ENCODE data around the gene SLC10A7.
A peak's percentile ranks its signal among the peaks of the same experiment; 100 is the strongest.

SLC10A7 gene

DNA sequence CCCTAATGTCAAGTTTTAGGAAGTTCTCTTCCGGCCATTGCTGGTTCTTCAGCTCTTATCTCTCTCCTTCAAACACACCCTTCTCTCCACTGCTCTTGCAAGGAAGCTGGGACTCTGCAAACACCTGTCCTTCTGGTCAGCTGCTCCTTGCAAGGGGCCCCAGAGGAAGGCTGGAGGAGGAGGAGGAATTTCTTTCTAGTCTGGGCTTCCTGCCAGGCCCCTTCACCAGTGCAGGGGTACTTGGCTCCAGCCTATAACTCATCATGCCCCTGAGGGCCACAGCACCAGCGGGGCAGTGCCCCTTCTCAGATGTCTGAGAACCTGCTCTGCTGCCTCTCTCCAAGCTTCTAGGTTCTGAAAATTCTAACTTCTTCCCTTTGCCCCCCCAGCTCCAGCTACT, 260.7 kb downstream of the SLC10A7 start:
- DNase-seq (ENCODE audit: low read depth in 2 of 2) = no peak

DNA sequence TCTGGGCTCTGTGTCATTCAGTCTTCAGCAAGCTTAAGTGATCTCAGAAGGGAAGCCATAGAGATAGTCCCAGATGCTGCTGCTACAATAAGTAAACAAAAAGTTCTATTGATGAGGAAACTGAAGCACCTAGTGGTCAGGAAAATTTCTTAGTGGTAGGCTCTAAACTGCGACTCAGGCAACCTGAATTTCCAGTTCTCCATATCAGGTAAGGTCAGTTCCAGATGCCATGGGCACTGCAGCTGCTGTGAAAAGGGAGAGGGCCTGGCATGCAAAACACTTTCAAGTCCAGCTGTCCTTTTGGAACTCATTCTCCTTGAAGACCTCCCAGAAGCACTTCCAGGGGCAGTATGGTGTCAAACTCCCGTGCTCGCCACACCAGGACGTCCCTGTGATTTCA, 261.2 kb downstream of the SLC10A7 start:
- no peak for DNase-seq (ENCODE audit: low read depth in 2 of 2)

DNA sequence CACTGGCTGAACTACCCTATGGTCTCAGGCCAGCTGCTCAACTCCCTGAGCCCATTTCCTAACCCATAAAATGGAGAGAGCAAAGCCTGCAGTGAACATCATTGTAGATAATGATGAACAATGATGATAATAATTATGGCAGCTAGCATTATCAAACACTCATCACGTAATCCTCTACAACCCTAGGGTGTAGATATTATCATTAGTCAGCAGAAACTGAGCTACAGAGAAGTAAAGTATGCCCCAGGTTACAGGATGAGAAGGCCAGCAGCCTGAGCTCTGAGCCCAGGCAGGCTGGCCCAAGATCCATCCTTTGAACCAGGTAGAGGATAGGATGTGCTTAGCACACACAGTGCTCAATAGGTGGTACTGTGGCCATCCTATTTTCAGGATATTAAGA, 264.2 kb downstream of the SLC10A7 start:
- no peak for DNase-seq (ENCODE audit: low read depth in 2 of 2)

DNA sequence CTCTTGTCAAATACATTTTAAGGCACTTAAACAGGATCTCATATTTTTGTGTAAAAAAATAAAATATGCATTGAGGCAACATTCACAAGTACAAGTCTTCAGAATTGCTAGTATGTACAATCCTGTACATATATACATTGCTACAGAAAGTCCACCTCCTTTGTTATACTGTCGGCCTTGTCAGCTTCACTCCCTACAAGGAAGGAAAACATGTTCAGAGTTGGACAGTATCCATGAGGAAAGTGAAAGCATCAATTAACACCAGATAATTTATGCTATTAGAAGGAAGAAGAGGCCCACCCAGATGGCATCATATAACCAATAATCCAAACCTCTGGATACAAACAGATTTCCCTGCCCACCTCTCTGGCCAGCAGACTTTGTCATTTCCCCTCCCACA, 265.4 kb downstream of the SLC10A7 start:
- no peak for DNase-seq (ENCODE audit: low read depth in 2 of 2)

DNA sequence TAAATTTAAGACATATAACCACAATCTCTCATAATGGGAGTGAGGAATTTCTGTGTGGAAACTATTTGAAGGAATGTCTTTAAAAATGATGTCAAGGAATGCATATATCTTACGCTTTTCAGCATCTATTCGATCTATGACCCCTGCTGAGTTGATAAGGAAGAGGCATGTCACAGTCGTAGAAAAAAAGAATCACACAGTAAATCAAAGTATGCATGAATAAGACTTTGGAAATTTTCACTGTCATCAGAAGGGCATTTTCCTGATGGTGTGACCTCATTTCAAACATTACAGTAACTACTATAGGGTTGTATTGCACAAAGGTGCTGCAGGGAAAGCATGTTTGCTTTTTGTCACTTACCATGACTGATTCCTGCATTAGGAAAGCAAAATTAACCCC, 265.9 kb downstream of the SLC10A7 start:
- peak; percentile 78 to 83 for DNase-seq (ENCODE audit: low read depth in 2 of 2)

DNA sequence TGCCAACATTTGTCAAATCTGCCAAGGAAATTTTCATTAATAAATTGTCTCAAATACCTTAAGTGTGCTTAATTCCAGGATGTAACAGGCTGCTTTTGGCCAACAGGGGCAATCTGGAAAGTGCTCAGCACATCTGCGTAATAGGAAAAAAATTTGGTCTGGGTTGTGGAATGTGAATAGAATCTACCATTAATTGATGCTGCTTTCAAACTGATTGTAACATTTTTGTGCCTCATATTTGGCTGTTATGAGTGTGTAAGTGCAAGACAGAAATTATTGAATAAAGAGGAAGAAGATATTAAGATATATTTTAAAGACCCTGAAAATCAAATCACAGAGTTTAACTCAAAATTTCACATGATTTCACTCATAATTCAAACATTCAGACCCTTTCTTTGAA, 266.3 kb downstream of the SLC10A7 start:
- DNase-seq (ENCODE audit: low read depth in 2 of 2) = peak; percentile 29 to 46

DNA sequence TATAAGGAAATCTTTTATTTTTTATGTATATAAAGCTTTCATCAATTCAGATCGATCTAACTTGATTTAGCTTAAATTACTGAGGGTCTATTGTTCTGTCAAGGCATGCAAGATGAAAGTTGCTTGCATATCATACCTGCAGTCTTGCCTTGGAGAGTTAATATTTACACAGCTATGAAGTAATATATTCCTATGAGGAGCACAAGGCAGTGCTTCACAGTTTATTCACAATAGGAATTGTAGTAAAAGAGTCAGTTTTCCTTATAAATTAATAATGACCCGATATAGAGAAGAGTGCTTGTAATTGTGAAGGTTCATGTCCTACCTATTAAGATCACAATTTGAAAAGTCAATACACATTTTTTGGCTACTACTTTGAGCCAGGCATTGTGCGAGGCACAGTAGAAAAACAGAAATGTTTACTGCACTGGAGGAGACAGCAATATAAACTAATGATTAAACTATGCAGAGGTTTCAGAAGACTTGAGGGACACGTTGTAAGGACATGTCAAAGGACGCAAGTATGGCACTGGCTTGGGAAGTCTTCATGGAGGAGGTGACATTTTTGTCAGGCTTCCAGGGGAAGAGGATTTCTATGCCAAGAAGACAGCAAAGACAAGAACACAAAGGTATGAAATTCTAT, 268.6 kb downstream of the SLC10A7 start:
- DNase-seq (ENCODE audit: low read depth in 2 of 2) = no peak

DNA sequence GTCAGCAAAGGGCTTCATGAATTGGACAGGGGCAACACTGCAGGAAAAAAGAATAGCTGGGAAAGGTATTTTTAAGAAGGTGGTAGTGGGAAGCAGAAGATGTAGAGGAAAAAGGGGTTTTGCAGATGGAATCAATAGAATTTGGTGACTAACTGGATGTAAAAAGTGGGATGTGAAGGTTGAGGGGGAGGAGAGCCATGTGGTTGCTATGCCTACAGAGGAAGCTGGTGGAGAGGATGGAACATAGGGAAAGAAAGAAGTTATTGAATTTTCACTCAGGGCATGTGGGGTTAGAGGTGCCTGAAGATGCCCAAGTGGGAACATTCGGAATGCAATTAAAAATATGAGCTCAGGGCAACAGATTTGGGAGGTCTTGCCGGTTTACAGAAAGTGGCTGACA, 274.4 kb downstream of the SLC10A7 start:
- DNase-seq (ENCODE audit: low read depth in 2 of 2) = no peak

DNA sequence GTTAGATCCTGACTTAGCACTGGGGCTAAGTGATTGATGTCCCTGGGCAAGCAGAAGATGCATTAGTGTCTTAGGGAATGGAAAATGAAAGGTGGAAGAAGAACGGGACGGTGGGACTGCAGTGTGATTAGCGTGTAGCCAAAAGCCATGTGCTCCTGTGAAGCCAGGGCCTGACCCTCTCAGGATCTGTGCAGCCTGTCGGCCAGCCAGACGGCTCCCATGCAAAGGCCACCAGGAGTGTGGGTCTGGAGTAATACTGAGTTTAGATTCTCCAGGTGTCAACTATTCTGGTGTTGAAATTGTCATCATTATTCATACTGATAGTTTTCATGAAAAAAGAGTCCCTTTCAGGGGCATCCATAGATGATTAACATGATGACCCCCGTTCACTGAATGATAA, 275.4 kb downstream of the SLC10A7 start:
- DNase-seq (ENCODE audit: low read depth in 2 of 2) = no peak

DNA sequence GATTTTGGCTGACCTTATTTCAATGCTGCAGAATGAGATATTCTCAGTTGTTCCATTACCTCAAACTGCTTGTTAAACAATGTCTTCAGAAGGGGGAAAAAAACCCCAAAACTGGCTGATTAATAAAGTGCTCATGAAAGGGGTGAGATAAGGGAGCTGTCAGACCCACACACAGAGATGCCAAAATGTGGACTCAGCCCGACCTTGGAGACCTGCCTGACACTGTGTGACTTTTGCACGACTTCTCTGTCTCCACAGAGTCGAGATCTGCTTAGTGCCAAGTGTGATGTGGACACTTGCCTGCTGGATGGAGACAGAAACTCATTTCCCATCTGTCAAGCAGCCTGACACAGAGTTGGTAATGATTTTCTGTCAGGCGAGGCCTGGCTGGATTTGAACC, 275.9 kb downstream of the SLC10A7 start:
- DNase-seq (ENCODE audit: low read depth in 2 of 2) = no peak

DNA sequence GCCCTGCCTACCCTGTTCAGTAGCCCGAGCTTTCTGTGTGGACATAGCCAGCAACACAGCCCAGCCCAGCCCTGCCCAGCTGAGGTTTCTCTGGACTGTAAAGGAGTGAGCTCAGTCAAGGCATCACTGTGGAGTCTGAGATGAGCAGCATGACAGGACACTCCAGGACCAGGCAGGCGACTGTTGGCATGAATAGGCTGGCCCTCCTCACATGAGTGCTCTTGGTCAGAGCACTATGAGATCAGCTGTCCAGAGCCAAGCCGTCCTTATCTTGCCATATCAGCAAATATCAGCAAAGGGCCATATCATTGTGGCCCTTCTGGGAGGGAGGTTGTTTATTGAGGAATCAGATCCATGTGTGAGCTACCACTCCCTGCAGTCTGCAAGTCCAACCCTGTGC, 276.5 kb downstream of the SLC10A7 start:
- no peak for DNase-seq (ENCODE audit: low read depth in 2 of 2)

DNA sequence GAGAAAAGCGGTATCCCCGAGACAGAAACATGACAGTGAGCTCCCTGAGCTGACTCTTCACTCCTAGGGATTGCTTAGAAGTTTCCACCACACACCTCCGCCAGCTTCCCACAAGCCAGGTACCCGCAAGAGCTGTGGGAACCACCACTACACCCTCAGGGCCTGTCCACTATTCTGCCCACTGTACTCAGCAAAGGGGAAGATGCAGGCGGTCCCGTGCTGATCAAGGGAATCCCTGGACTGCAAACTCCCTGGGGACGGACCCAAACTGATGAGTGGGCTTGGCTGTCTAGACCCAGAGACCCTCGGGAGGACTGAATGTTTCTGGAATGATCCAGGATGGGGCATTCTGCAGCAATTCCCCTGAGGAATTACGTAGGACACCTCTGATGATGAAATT, 277.2 kb downstream of the SLC10A7 start:
- no peak for DNase-seq (ENCODE audit: low read depth in 2 of 2)

DNA sequence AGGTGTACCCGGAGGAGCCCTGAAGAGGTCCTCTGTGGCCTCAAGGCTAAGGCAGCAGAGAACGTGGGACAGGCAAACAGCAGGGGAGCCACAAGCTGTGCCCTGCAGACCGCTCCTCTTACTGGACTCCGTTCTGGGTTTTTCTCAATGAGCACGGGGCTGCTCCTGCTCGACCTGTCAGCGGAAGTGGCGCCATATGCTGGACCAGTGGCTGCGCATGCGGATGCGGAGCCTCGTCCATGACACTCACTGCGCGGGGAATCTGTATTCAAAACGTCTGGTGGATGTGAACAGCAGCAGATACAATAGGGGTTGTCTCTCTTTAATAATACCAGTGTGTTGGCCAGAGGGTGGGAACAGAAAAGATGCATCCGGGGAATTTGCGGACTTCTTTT, 277.9 kb downstream of the SLC10A7 start:
- no peak for DNase-seq (ENCODE audit: low read depth in 2 of 2)

DNA sequence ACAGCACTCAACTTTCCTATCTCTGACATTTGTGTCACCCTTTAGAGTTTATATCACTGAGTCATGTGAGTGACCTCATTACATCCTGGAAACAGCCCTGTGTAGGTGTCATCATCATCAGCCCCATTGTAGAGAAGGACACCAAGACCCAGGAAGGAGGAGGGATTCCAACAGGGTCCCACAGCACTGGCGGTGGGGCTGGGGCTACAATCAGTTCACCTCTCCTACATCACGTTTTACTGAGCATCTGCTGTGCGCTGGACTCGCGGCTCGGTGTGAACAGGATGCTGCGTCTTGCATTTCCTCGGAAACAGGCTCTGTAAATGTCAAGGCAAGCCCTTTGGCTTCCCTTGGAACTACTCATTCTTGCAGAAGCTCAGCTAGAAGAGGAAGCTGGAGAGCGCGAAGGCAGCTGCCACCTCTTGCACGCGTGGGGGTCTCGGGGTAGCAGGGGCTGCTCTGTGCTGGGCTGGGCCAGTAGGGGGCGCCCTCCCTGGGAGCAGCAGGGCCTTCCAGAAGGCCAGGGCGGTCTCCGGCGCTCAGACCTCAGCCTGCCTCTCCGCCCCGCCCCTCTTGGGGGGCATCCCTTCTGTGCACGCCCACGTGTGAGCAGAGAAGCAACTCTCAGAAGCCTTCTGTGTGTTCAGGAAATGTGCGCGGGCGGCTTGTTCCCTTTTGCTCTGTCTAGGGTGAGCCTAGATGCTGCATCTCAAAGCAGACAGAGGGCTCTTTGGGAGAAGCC, 278.4 kb downstream of the SLC10A7 start:
- DNase-seq (ENCODE audit: low read depth in 2 of 2) = no peak

DNA sequence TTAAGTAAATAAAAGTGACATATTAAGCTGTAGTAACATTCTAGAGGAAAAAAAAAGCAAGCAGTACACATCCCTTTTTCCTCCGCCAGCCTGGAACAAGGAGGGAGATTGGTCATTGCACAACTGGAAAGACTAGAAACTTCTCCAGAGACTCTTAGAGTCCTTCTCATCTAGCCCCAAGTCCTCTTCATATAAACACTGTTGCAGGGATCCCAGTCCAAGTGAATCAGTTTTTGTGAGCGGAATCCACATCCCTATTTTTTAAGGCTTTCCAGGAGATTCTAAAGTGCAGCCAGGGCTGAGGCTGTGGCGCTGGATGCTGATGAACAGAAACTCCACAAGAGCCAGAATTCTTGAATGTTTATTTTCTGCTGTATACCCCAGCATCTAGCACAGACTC, 283.6 kb downstream of the SLC10A7 start:
- no peak for DNase-seq (ENCODE audit: low read depth in 2 of 2)

DNA sequence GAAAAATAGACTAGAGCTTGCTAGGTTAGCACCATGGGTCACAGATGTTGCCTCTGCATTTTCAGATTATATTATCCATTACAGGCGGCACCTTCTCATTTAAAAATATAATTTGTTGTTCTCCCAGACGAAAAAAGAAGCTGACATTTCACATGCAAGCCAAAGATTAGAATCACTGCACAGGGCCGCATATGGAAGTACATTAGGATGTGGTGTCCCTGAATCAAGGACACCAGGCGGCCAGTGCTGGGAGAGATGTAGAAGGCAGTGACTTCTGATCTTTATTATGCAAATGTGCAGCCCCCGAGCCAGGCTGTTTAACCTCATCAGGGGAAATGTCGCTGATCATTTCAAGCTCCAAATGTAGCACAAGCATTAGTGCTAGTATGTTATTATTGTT, 284.6 kb downstream of the SLC10A7 start:
- no peak for DNase-seq (ENCODE audit: low read depth in 2 of 2)

DNA sequence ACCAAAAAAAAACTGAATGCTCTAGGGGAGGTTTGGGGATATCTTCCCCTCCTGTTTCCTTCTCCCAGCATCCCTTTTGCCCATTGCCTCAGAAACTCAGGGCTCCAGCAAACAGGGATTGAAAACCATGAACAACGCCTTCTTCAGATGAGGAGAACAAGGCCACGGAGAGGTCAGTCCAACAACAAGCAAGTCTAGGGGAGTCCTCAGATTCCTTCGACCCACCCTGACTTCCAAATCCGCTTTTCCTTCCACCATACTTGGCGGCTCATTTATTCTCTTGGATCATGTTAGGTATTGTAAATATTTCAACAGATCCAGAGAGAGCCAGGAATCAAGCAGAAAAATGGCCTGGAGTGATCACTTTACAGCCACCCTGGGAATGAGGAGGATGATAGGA, 285.5 kb downstream of the SLC10A7 start:
- DNase-seq (ENCODE audit: low read depth in 2 of 2) = no peak

DNA sequence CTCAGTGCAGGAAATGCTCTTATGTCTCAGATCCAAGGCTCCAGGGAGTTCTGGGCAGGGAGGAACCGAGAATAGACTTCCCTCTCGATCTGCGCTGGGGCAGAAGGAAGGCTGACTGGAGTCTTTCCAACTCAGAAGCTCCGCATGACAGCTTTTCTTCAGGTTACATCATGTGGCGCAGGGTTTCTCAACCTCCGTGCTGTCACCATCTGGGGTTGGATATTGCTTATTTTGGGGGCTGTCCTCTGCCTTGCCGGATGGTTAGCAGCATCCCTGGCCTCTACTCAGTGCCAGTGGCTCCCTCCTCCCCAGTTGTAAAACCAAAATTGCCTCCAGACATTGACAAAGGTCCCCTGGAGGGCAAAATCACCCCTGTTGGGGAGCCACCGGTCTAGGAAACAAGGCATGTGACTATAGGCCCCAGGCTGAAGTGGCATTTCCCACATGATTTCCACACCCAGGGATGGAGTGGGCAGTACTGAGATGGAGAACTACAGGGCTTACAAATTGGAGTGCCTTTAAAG, 286.0 kb downstream of the SLC10A7 start:
- no peak for DNase-seq (ENCODE audit: low read depth in 2 of 2)

DNA sequence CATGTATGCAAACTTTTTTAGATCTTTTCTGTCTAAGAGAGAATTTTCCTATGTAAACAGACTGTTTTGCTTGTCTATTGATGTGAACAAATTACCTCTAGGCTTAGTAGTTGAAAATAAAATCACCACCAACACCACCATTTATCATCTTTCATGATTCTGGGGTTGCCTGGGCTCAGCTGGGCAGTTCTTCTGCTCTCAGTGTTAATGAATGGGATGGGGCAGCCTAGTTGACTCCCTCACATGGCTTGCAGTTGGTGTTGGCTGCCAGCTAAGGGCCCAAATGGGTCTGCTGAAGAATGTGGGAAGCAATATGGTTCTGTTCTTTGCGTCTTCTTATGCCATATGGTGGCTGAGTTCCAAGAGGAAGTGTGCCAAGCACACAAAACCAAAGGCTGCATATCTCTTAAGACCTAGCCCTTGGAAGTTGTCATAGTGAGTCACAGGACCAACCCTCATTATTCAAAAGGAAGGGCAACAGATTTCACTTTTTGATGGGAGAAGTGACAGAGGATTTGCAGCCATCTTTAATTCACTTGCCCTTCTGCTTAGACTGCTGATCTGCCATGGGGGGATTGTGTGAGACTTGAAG, 289.5 kb downstream of the SLC10A7 start:
- DNase-seq (ENCODE audit: low read depth in 2 of 2) = no peak

DNA sequence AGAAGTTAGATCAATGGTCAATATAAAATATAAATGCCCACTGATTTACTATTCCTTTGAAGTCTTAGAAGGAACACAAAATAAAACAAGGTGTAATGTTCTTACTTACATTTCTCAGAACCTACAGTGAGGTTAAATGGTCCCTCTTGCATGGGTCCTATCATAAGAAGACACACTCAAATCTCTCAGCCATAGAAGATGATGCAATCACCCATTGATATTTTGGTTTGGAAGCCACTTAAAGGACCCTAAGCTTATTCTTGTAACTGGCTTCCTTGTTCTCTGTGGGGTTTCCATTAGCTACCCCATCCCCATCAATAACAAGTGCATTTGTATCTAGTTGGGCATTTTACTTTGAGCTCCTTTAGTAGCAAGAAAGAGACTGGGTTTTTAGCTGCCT, 292.3 kb downstream of the SLC10A7 start:
- no peak for DNase-seq (ENCODE audit: low read depth in 2 of 2)

DNA sequence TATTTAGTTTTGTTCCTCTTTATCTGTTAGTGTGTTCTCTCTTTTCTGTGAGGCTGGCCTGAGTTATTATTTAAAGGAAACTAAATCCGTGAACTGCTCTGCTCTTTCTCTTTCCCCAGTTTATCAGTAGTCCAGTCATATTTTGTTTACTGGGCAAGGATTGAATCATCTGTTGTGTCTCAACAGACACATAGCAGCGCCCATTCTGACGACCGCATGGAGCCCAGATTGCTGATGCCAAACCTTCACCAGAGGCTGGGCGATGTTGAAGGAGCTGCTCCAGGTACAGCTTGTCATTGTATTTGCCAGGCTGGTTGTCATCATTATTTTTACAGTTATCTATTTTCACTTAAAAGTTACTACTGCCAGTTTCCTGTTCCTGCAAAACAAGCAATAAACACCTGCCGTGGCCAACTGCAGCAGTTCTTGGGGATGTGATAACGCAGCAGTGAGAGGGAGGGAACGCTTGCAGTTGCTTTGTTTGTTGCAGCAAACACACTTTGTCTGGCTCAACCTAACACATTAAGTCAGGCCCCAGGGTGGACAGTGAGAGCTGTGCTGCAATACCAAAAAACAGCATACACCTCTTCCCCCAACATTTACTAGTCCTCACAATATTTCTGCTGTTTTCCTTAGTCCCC, 297.3 kb downstream of the SLC10A7 start:
- no peak for DNase-seq (ENCODE audit: low read depth in 2 of 2)

DNA sequence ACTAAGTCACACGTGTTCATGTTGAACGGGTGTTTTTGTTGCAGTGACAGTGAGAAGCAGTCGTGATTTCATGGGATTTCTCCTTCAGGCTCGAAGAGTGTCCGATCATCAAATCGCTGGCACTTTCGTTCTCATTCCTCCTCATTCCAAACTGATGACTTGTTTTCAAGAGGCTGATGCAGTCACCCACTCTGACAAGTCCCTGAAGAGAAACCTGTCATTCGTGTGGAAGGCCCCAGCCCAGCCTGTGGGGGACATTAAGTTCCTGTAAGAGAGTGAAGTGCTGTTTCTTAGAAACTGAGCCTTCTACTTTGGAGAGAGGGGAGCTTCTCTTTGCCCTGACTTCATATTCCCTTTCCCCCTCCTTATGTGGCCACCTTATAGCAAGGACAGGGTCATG, 299.4 kb downstream of the SLC10A7 start:
- no peak for DNase-seq (ENCODE audit: low read depth in 2 of 2)

DNA sequence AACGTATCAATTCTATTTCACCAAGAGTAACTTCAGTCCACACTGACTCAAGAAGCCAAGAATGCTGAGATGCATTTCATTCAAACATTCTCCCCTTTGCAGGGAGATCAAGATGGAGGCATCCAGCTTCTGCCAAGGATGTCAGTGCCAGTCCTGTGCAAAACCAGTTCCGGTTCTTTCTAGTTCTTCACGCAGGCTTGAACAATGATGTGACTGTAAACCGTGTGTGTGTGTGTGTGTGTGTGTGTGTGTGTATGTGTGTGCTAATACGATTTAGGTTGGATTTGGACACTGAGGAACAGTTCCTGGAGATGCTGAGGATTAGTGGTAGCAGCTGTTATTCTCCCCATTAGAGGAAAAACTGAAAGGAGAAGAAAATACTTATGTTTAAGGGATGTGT, 307.5 kb downstream of the SLC10A7 start, which contains the start of gene REELD1:
TSS of gene REELD1 (plus strand) at position 301 of the 400 bp plus-strand sequence. CDS start 2,415 bp downstream, outside the sequence.
- DNase-seq (ENCODE audit: low read depth in 2 of 2) = no peak
